Calu3 (cell line): ENCODE results near the gene CNTNAP2. TPM values are rescaled to one million over a fixed set of nuclear protein-coding genes. Genes with fewer than 3 reads are reported as not detected.

Experiments used
- BruUV-seq: library from RNA; stranded (reverse); fragments of 400-500 nt; replicated peaks from 2 replicates; lab custom pipeline; 2021; lab: Mats Ljungman, UMichigan
- CTCF ChIA-PET: fragments of 300-600 bp; sonication (Branson Sonifier 250); formaldehyde crosslinking; loops from one replicate; lab custom pipeline; 2022; ENCODE audit warnings: antibody characterized with exemption; lab: Charles Lee
- DNase-seq: peaks from one replicate; pipeline ENCODE4 v3.0.0; 2022
- H3K27ac Mint-ChIP-seq: one replicate; pipeline ENCODE4 v1.8.0; 2022; ENCODE audit warnings: mixed read lengths; ENCODE audit not compliant: unreplicated experiment
- H3K27me3 Mint-ChIP-seq: one replicate; pipeline ENCODE4 v1.8.0; 2022; ENCODE audit warnings: mixed read lengths; ENCODE audit not compliant: unreplicated experiment
- H3K36me3 Mint-ChIP-seq: one replicate; pipeline ENCODE4 v1.8.0; 2022; ENCODE audit warnings: mild to moderate bottlenecking, moderate library complexity, mixed read lengths; ENCODE audit not compliant: insufficient read depth, unreplicated experiment
- H3K4me1 Mint-ChIP-seq: one replicate; pipeline ENCODE4 v1.8.0; 2022; ENCODE audit warnings: mild to moderate bottlenecking, low read depth, mixed read lengths; ENCODE audit not compliant: unreplicated experiment
- H3K4me3 Mint-ChIP-seq: one replicate; pipeline ENCODE4 v1.8.0; 2022; ENCODE audit warnings: mild to moderate bottlenecking, low read depth, moderate library complexity, mixed read lengths; ENCODE audit not compliant: unreplicated experiment
- H3K9me3 Mint-ChIP-seq: one replicate; pipeline ENCODE4 v1.8.0; 2022; ENCODE audit warnings: low read depth, mixed read lengths; ENCODE audit not compliant: unreplicated experiment
- intact Hi-C: fragments of 100-400 bp; cut with micrococcal nuclease; formaldehyde crosslinking; loops from one replicate; pipeline ENCODE4 v1.10.0; 2022; ENCODE audit not compliant: unreplicated experiment
- total RNA-seq: library from RNA; stranded (reverse); gene quantifications from 2 replicates; pipeline ENCODE4 v1.2.3, GENCODE V29; 2022
- TF ChIP-seq, protein P1 (sequence below): fragments of 200-600 bp; IDR thresholded peaks from one replicate; pipeline ENCODE4 v1.8.0; 2022; ENCODE audit warnings: antibody characterized with exemption; ENCODE audit not compliant: unreplicated experiment

Gene CNTNAP2
- total RNA-seq, 1 experiment from 2014 or later, result 1.1 TPM

DNA sequence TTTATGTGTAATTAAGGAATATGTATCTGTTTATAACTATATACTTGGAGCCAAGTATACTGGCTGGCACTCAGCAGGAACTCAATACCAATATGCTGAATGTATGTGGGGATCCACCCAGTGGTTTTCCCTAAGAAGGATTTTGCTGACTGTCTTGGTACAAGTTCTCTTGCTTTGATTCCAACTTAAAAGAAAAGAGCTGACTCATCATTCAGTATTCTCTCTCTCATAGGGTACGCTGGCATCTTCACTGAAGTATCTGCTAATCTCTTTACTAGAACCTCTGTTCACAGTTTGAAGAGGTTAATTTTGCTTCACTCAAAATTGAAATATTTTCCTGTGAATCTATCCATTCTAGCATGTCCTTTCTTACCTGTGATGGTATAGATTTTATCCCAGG, 1044.8 kb downstream of the CNTNAP2 start:
- Mint-ChIP-seq H3K27ac (no peak overlapping the region), H3K4me3 (no peak overlapping the region), H3K9me3 (peaks cover 9% of the 10 kb centered on the region), H3K27me3 (no peaks in the 10 kb centered on the region), H3K36me3 (no peaks in the 10 kb centered on the region), H3K4me1 (no peaks in the 10 kb centered on the region)
- no TSS peak for BruUV-seq
- TF ChIP-seq, protein P1, sequence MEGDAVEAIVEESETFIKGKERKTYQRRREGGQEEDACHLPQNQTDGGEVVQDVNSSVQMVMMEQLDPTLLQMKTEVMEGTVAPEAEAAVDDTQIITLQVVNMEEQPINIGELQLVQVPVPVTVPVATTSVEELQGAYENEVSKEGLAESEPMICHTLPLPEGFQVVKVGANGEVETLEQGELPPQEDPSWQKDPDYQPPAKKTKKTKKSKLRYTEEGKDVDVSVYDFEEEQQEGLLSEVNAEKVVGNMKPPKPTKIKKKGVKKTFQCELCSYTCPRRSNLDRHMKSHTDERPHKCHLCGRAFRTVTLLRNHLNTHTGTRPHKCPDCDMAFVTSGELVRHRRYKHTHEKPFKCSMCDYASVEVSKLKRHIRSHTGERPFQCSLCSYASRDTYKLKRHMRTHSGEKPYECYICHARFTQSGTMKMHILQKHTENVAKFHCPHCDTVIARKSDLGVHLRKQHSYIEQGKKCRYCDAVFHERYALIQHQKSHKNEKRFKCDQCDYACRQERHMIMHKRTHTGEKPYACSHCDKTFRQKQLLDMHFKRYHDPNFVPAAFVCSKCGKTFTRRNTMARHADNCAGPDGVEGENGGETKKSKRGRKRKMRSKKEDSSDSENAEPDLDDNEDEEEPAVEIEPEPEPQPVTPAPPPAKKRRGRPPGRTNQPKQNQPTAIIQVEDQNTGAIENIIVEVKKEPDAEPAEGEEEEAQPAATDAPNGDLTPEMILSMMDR, result no peak
- DNase-seq, result no peak
- intact Hi-C loops, result no loop called here
- CTCF ChIA-PET, result no interaction called here

DNA sequence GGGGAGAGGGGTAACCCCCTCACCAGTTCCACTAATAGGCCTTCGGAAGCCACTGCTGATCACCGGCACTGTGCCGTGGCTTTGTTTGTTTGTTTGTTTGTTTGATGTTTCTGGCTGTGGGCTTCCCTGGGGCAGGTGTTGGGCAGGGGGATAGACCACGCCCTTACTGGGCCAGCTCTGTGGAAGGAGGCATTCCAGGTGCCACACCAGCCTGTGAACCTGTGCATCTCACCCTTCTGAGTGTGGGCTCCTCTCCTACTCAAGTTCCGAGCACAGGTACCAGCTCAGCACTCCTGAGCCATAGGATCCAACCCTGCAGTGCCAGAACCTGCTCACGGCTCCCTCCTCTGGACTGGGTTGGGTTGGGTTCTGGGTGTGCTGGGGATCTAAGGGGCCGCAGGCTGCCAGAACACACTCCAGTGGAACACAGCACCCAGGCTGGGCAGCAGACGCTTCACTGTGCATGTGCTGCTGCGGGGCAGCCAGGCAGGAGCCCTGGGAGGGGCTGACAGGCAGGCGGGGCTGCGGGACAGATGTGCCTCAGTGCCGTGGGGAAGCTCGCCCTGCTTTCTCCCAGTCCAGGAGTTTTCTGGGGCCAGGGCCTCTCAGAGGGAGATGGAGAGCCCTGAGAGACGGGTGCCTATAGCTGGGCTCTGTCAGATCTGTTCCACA, 1053.9 kb downstream of the CNTNAP2 start:
- BruUV-seq, result no TSS peak
- CTCF ChIA-PET, result no interaction called here
- no peak overlapping the region for H3K27ac Mint-ChIP-seq
- DNase-seq, result no peak
- no peaks in the 10 kb centered on the region for H3K27me3 Mint-ChIP-seq
- intact Hi-C loops, result no loop called here
- no peaks in the 10 kb centered on the region for H3K36me3 Mint-ChIP-seq
- H3K9me3 Mint-ChIP-seq, result peaks cover 2% of the 10 kb centered on the region
- TF ChIP-seq, protein P1, result no peak
- no peak overlapping the region for H3K4me3 Mint-ChIP-seq
- H3K4me1 Mint-ChIP-seq, result no peaks in the 10 kb centered on the region

DNA sequence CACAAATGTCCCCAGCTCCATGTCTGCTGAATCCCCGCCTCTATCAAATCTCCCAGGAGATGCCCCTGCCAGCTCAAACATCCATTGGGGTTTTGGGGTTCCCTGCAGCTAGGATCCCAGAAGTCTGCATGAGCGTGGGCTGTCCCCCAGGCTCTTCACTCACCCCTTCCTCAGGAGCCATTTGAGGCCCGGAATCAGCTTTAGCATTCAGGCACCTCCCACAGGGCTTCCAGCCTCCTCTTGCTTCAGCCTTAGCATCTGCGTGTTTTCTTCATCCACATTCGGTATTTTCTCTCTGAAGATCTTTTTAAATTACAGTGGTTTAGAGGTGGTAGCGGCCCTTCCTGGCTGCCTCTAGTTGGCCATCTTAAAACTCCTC, 1054.4 kb downstream of the CNTNAP2 start:
- Mint-ChIP-seq H3K27ac (no peak overlapping the region), H3K4me1 (no peaks in the 10 kb centered on the region), H3K4me3 (no peak overlapping the region), H3K27me3 (no peaks in the 10 kb centered on the region), H3K9me3 (peaks cover 2% of the 10 kb centered on the region), H3K36me3 (no peaks in the 10 kb centered on the region)
- DNase-seq, result no peak
- CTCF ChIA-PET, result no interaction called here
- TF ChIP-seq, protein P1, result no peak
- intact Hi-C loops, result no loop called here
- BruUV-seq, result no TSS peak

DNA sequence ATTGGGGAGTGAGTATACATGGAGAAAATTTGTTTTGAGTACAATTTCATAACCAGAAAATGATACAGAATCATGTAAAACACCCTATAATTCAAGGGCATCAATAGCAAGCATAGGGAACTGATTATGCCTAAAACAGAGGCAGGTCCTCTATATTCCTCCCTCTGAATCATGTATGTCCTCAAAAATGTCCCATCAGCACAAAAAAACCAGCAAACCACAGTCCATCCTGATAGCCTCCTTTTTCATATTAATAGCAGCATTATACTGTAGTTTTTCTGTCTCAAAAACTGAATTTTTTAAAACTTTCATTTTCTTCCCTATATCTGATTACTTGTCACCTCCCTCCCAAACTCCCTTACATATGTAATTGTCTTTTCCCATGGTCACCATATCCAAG, 1057.3 kb downstream of the CNTNAP2 start:
- no peaks in the 10 kb centered on the region for H3K27me3 Mint-ChIP-seq
- H3K4me1 Mint-ChIP-seq, result no peaks in the 10 kb centered on the region
- no peaks in the 10 kb centered on the region for H3K36me3 Mint-ChIP-seq
- TF ChIP-seq, protein P1, result no peak
- intact Hi-C loops, result no loop called here
- peaks cover 7% of the 10 kb centered on the region for H3K9me3 Mint-ChIP-seq
- DNase-seq, result no peak
- H3K4me3 Mint-ChIP-seq, result no peak overlapping the region
- no peak overlapping the region for H3K27ac Mint-ChIP-seq
- CTCF ChIA-PET, result no interaction called here
- BruUV-seq, result no TSS peak
